Gastrocnemius medialis (tissue), 4 donors: Measurements from ENCODE around the gene NT5C3B.

Experiments
- CTCF ChIP-seq, 5 experiments: fragments of 450-650 bp in 3 of 5; fragments of 200-600 bp in 2 of 5; sonication (generic) in 2 of 5; IDR thresholded peaks in 4 of 5; conservative IDR thresholded peaks in 1 of 5; 1 replicate in 4 of 5; 2 replicates in 1 of 5; pipeline ENCODE4 v1.5.1; 2016 to 2019; ENCODE audit warnings: antibody characterized with exemption in 5 of 5, mild to moderate bottlenecking in 3 of 5, moderate library complexity in 3 of 5
- POLR2A ChIP-seq, 2 donors: fragments of 450-650 bp; IDR thresholded peaks; one replicate each; pipeline ENCODE4 v1.6.1; 2017; ENCODE audit warnings: antibody characterized with exemption in 2 of 2, mild to moderate bottlenecking in 2 of 2, moderate library complexity in 2 of 2

- TF ChIP-seq CTCF (IDR thresholded peaks at IDR 0.05 in 4 of 5, conservative IDR thresholded peaks at IDR 0.05 in 1 of 5) (no peak), POLR2A (IDR thresholded peaks at IDR 0.05) (no peak)
Measured at GRCh38 chr17:41836550-41837196, 641 bp upstream of the NT5C3B start.
